ENCODE results near the gene THBS2.
"Not testable (repeated sequence)": the region's sequence is repeated elsewhere in the genome, so short reads cannot be mapped to it uniquely, and the experiment has no call there.

The THBS2 gene

DNA sequence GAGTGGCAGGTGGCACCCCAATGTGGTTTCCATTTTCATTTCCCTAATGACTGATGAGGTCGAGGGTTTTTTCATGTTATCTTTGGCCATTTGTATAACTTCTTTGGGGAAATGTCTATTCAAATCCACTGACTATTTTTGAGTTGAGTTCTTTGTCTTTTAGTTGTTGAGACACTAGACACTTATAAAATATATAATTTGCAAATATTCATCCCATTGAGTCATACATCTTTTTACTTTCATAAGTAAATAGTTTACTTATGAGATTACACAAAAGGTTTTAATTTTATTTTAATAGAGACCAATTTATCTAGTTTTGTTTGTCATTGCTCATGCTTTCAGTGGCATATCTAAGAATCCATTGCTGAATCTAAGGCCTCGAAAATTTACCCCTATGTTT lies 49.5 kb downstream of the THBS2 start:
- Histone ChIP-seq H3K27ac (ENCODE audit: low read depth, low read length) (no peak overlapping the region), H3K9ac (ENCODE audit: low read depth in 1 of 2, low read length in 2 of 2) (no peak overlapping the region), H3K36me3 (ENCODE audit: control insufficient read depth in 1 of 2, insufficient read depth in 2 of 2, low read length in 2 of 2) (no peaks in the 10 kb centered on the region), H3K27me3 (ENCODE audit: control insufficient read depth in 1 of 2, insufficient read depth in 2 of 2, low read length in 2 of 2) (no peaks in the 10 kb centered on the region), H3K4me3 (ENCODE audit: low read depth in 1 of 2, low read length in 2 of 2) (no peak overlapping the region), H3K9me3 (ENCODE audit: control insufficient read depth in 1 of 2, low read length in 2 of 2) (peaks cover 7 to 10% of the 10 kb centered on the region in 2 donors), H3K4me1 (ENCODE audit: control insufficient read depth in 1 of 2, insufficient read depth in 2 of 2, low read length in 2 of 2) (no peaks in the 10 kb centered on the region)

DNA sequence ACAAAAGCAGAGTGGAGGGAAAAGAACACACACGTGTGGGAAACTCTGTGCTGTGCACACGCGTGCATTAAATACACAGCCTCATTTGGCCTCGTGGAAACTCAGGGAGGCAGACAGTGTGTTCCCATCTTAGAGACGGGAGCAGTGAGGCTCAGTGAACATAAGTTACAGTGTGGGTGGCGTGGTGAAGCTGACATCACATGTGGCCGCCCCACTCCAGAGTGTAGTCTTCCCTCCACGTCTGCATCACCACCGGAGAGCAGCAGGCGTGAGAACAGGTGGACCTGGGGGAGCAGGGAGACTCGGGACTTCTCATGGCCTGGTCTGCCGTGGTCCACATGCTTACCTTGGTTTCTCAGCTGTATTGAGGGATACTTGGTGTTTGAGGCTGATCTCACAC lies 51.7 kb downstream of the THBS2 start:
- Histone ChIP-seq H3K27me3 (ENCODE audit: control insufficient read depth in 1 of 2, insufficient read depth in 2 of 2, low read length in 2 of 2) (no peaks in the 10 kb centered on the region), H3K9ac (ENCODE audit: low read depth in 1 of 2, low read length in 2 of 2) (no peak overlapping the region), H3K4me3 (ENCODE audit: low read depth in 1 of 2, low read length in 2 of 2) (no peak overlapping the region), H3K9me3 (ENCODE audit: control insufficient read depth in 1 of 2, low read length in 2 of 2) (peaks cover 2 to 3% of the 10 kb centered on the region in 2 donors), H3K36me3 (ENCODE audit: control insufficient read depth in 1 of 2, insufficient read depth in 2 of 2, low read length in 2 of 2) (no peaks in the 10 kb centered on the region), H3K27ac (ENCODE audit: low read depth, low read length) (no peak overlapping the region), H3K4me1 (ENCODE audit: control insufficient read depth in 1 of 2, insufficient read depth in 2 of 2, low read length in 2 of 2) (no peaks in the 10 kb centered on the region)

DNA sequence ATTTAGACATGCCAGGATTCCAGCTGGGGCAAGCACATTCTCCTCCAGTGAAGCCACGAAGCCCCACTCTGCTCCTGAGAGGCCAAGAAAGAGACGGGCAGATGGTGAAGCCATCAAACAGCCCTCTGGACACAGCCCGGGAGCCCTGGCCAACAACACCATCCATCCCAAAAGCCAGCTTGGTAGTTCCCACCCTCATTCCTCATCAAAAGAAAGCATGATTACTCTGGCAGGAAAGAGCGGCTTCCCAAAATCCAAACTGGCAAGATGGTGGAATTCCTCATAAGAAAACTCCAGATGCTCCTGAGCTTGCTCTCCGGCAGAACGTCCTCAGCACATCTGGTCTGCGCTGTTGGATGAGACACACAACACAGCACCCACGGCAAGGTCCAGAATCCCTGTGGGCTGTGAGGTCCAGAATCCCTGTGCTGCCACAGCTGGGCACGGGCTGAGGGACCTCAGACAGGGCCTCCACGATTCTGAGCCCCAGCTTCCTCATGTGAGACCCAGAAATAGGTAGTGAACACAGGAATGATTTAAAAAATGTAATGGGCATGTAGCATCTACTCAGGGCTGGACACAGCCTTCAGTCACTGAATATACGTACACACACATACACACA lies 52.6 kb downstream of the THBS2 start:
- Histone ChIP-seq H3K9ac (ENCODE audit: low read depth in 1 of 2, low read length in 2 of 2) (no peak overlapping the region), H3K4me3 (ENCODE audit: low read depth in 1 of 2, low read length in 2 of 2) (no peak overlapping the region), H3K27ac (ENCODE audit: low read depth, low read length) (no peak overlapping the region), H3K9me3 (ENCODE audit: control insufficient read depth in 1 of 2, low read length in 2 of 2) (no peaks in the 10 kb centered on the region), H3K4me1 (ENCODE audit: control insufficient read depth in 1 of 2, insufficient read depth in 2 of 2, low read length in 2 of 2) (no peaks in the 10 kb centered on the region), H3K27me3 (ENCODE audit: control insufficient read depth in 1 of 2, insufficient read depth in 2 of 2, low read length in 2 of 2) (no peaks in the 10 kb centered on the region), H3K36me3 (ENCODE audit: control insufficient read depth in 1 of 2, insufficient read depth in 2 of 2, low read length in 2 of 2) (no peaks in the 10 kb centered on the region)

DNA sequence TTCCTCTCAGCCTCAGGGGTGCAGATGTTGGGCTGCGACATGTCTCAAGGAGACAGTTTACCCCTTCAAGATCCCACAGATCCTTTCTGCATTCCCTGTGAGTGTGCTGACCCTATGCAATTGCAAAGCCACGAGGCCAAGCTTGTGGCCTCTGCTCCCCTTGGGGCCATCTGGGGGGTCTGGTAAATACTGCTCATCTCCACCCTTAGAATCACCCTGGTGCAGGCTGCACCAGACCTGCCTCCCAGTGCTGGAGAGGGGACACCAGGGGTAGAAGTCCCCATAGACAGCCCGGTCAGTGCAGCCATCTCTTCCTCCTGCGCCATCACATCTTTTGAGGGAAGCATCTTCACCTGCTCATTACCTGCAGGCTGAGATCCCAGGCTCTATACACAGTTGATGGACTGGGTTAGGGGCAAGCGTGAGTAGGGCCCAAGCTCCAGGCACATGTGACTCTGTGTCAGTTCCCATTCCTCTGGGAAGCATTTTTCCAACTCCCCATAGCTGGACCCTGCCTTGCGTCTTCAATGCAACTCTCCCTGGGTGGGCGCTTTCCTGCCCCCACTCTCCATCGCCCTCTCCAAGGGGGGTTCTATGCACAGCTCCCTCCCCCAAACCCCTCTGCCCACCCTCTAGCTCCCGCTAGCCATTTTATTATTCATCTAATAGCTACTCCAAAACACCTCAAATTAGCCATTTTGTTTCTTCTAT lies 53.9 kb downstream of the THBS2 start:
- Histone ChIP-seq H3K4me1 (ENCODE audit: control insufficient read depth in 1 of 2, insufficient read depth in 2 of 2, low read length in 2 of 2) (no peaks in the 10 kb centered on the region), H3K9ac (ENCODE audit: low read depth in 1 of 2, low read length in 2 of 2) (no peak overlapping the region), H3K4me3 (ENCODE audit: low read depth in 1 of 2, low read length in 2 of 2) (no peak overlapping the region), H3K27me3 (ENCODE audit: control insufficient read depth in 1 of 2, insufficient read depth in 2 of 2, low read length in 2 of 2) (no peaks in the 10 kb centered on the region), H3K9me3 (ENCODE audit: control insufficient read depth in 1 of 2, low read length in 2 of 2) (no peaks in the 10 kb centered on the region), H3K36me3 (ENCODE audit: control insufficient read depth in 1 of 2, insufficient read depth in 2 of 2, low read length in 2 of 2) (no peaks in the 10 kb centered on the region), H3K27ac (ENCODE audit: low read depth, low read length) (no peak overlapping the region)

DNA sequence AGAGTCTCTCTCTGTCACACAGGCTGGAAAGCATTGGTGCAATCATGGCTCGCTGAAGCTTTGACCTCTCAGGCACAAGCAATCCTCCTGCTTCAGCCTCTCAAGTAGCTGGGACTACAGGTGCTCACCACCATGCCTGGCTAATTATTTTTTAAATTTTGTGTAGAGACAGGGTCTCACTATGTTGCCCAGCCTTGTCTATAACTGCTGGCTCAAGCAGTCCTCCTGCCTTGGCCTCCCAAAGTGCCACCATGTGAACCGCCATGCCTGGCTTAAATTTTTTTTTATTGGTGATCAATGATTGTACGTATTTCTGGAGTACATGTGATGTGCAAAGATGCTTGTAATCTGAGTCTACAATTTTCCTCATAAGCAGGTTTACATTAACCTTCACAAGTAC lies 54.8 kb downstream of the THBS2 start:
- Histone ChIP-seq H3K36me3 (ENCODE audit: control insufficient read depth in 1 of 2, insufficient read depth in 2 of 2, low read length in 2 of 2) (no peaks in the 10 kb centered on the region), H3K4me1 (ENCODE audit: control insufficient read depth in 1 of 2, insufficient read depth in 2 of 2, low read length in 2 of 2) (no peaks in the 10 kb centered on the region)

DNA sequence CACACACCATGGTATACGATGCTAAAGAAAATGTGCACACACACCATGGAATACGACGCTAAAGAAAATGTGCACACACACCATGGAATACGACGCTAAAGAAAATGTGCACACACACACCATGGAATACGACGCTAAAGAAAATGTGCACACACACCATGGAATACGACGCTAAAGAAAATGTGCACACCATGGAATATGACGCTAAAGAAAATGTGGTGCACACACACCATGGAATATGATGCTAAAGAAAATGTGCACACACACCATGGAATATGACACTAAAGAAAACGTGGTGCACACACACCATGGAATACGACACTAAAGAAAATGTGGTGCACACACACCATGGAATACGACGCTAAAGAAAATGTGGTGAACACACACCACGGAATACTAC lies 55.7 kb downstream of the THBS2 start:
- H3K4me1 ChIP-seq (ENCODE audit: control insufficient read depth in 1 of 2, insufficient read depth in 2 of 2, low read length in 2 of 2); H3K9me3 ChIP-seq (ENCODE audit: control insufficient read depth in 1 of 2, low read length in 2 of 2); H3K27ac ChIP-seq (ENCODE audit: low read depth, low read length): not testable (repeated sequence)

More for the DNA sequence above, 54.8 kb downstream of the THBS2 start:
- Histone ChIP-seq H3K27me3 (ENCODE audit: control insufficient read depth in 1 of 2, insufficient read depth in 2 of 2, low read length in 2 of 2) (no peaks in the 10 kb centered on the region), H3K9ac (ENCODE audit: low read depth in 1 of 2, low read length in 2 of 2) (no peak overlapping the region), H3K4me3 (ENCODE audit: low read depth in 1 of 2, low read length in 2 of 2) (no peak overlapping the region), H3K9me3 (ENCODE audit: control insufficient read depth in 1 of 2, low read length in 2 of 2) (no peaks in the 10 kb centered on the region), H3K27ac (ENCODE audit: low read depth, low read length) (no peak overlapping the region)

DNA sequence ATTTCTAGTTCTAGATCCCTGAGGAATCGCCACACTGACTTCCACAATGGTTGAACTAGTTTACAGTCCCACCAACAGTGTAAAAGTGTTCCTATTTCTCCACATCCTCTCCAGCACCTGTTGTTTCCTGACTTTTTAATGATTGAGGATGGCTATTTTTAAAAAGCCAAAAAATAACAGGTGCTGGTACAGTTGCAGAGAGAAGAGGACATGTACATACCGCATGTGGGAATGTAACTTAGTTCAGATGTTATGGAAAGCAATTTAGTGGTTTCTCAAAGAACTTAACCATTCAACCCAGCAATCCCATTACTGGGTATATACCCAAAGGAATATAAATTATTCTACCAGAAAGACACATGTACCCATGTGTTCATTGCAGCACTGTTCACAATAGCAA lies 57.4 kb downstream of the THBS2 start:
- not testable (repeated sequence) for H3K4me1 ChIP-seq (ENCODE audit: control insufficient read depth in 1 of 2, insufficient read depth in 2 of 2, low read length in 2 of 2); H3K36me3 ChIP-seq (ENCODE audit: control insufficient read depth in 1 of 2, insufficient read depth in 2 of 2, low read length in 2 of 2); H3K9ac ChIP-seq (ENCODE audit: low read depth in 1 of 2, low read length in 2 of 2); H3K27ac ChIP-seq (ENCODE audit: low read depth, low read length); H3K9me3 ChIP-seq (ENCODE audit: control insufficient read depth in 1 of 2, low read length in 2 of 2); H3K27me3 ChIP-seq (ENCODE audit: control insufficient read depth in 1 of 2, insufficient read depth in 2 of 2, low read length in 2 of 2); H3K4me3 ChIP-seq (ENCODE audit: low read depth in 1 of 2, low read length in 2 of 2)

More for the DNA sequence above, 55.7 kb downstream of the THBS2 start:
- not testable (repeated sequence) for H3K27me3 ChIP-seq (ENCODE audit: control insufficient read depth in 1 of 2, insufficient read depth in 2 of 2, low read length in 2 of 2); H3K36me3 ChIP-seq (ENCODE audit: control insufficient read depth in 1 of 2, insufficient read depth in 2 of 2, low read length in 2 of 2); H3K4me3 ChIP-seq (ENCODE audit: low read depth in 1 of 2, low read length in 2 of 2); H3K9ac ChIP-seq (ENCODE audit: low read depth in 1 of 2, low read length in 2 of 2)

DNA sequence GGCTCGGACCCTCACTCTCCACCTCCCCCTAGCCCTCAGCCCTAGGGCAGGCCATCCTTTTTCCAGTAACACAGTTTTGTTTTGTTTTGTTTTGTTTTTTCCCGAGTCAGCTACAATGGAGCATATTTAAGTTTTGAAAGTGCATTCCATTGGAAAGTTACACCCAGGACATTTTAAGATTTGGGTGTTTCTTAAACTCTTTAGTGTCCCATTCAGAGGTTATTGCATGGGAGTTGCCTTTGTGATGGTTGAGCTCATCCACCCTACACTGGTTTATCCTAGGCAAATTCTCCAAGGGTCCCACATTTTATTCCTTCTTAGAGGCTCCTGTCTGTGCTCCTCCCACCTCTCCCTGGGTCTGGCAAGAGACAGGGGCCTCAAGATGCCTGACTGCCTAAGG lies 58.9 kb downstream of the THBS2 start:
- Histone ChIP-seq H3K4me3 (ENCODE audit: low read depth in 1 of 2, low read length in 2 of 2) (no peak overlapping the region), H3K27me3 (ENCODE audit: control insufficient read depth in 1 of 2, insufficient read depth in 2 of 2, low read length in 2 of 2) (no peaks in the 10 kb centered on the region), H3K9me3 (ENCODE audit: control insufficient read depth in 1 of 2, low read length in 2 of 2) (no peaks in the 10 kb centered on the region), H3K36me3 (ENCODE audit: control insufficient read depth in 1 of 2, insufficient read depth in 2 of 2, low read length in 2 of 2) (no peaks in the 10 kb centered on the region), H3K27ac (ENCODE audit: low read depth, low read length) (no peak overlapping the region), H3K9ac (ENCODE audit: low read depth in 1 of 2, low read length in 2 of 2) (no peak overlapping the region), H3K4me1 (ENCODE audit: control insufficient read depth in 1 of 2, insufficient read depth in 2 of 2, low read length in 2 of 2) (no peaks in the 10 kb centered on the region)

DNA sequence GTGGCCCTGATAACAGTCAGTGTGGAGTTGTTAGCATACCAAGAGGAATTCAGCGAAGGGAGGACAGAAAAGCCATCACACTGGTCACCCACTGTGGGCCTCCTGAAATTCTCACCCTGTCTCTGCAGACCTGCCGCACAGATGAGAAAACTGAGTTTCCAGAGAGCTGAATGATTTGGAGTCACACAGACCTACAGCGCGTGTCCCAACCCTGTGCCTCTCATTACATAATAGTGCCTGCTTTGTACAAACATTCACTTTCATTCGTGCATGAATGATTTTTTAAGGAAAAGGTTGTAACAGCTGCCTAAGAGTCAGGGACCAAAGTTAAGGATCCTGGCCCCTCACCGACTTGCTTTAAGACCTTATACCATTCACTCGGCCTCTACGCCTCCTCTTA lies 62.7 kb downstream of the THBS2 start:
- H3K9me3 ChIP-seq (ENCODE audit: control insufficient read depth in 1 of 2, low read length in 2 of 2) = no peaks in the 10 kb centered on the region
- no peak overlapping the region for H3K9ac ChIP-seq (ENCODE audit: low read depth in 1 of 2, low read length in 2 of 2)
- no peaks in the 10 kb centered on the region for H3K4me1 ChIP-seq (ENCODE audit: control insufficient read depth in 1 of 2, insufficient read depth in 2 of 2, low read length in 2 of 2)
- no peaks in the 10 kb centered on the region for H3K27me3 ChIP-seq (ENCODE audit: control insufficient read depth in 1 of 2, insufficient read depth in 2 of 2, low read length in 2 of 2)
- no peaks in the 10 kb centered on the region for H3K36me3 ChIP-seq (ENCODE audit: control insufficient read depth in 1 of 2, insufficient read depth in 2 of 2, low read length in 2 of 2)
- H3K4me3 ChIP-seq (ENCODE audit: low read depth in 1 of 2, low read length in 2 of 2) = no peak overlapping the region
- H3K27ac ChIP-seq (ENCODE audit: low read depth, low read length) = no peak overlapping the region

DNA sequence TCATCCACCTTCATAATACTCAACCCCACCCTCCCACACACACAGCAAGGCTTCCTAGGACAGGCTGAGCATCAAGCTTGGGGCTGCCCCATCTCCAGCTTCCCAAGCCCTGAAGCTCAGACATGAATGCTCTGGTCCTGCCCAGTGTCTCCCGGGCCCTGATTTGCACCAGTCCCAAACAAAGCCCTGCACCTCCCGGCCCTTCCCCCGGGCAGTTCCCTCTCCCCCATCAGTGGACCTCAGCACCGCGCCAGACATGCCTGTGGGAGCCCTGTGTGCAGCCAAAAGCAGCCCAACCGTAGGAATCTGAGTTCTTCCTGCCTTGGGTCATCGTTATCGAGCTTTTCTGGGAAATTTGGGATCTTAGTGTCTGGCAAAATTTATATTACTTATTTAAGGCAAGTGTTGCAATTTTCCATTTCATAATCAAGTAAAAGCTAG lies 63.5 kb downstream of the THBS2 start:
- H3K36me3 ChIP-seq (ENCODE audit: control insufficient read depth in 1 of 2, insufficient read depth in 2 of 2, low read length in 2 of 2) = no peaks in the 10 kb centered on the region
- no peak overlapping the region for H3K27ac ChIP-seq (ENCODE audit: low read depth, low read length)
- H3K27me3 ChIP-seq (ENCODE audit: control insufficient read depth in 1 of 2, insufficient read depth in 2 of 2, low read length in 2 of 2) = no peaks in the 10 kb centered on the region
- H3K9ac ChIP-seq (ENCODE audit: low read depth in 1 of 2, low read length in 2 of 2) = no peak overlapping the region
- no peak overlapping the region for H3K4me3 ChIP-seq (ENCODE audit: low read depth in 1 of 2, low read length in 2 of 2)
- H3K4me1 ChIP-seq (ENCODE audit: control insufficient read depth in 1 of 2, insufficient read depth in 2 of 2, low read length in 2 of 2) = no peaks in the 10 kb centered on the region
- no peaks in the 10 kb centered on the region for H3K9me3 ChIP-seq (ENCODE audit: control insufficient read depth in 1 of 2, low read length in 2 of 2)
